ENCODE data around the gene PNKD. TPM values are rescaled to one million over a fixed set of nuclear protein-coding genes. Genes with fewer than 3 reads are reported as not detected.
A peak's percentile ranks its signal among the peaks of the same experiment; 100 is the strongest.

Gene PNKD
- total RNA-seq, 2 experiments from 2014 or later, result 66.3 to 74.5 TPM

GRCh38 chr2:218325566-218326160 is 55.3 kb downstream of the PNKD start:
- Histone ChIP-seq H4K20me1 (ENCODE audit: insufficient read depth, low read length) (no peaks in the 10 kb centered on the region), H3K4me3 (ENCODE audit: low read depth, low read length, poor library complexity, severe bottlenecking) (peak overlapping the region; percentile 43), H3K27ac (ENCODE audit: low read depth, low read length, poor library complexity, severe bottlenecking) (peak overlapping the region; percentile 62), H2AFZ (ENCODE audit: low read length) (peak overlapping the region; percentile 7; the same call in 1 of the 2 replicates), H3K79me2 (ENCODE audit: insufficient read depth, low read depth, low read length) (peaks cover 24% of the 10 kb centered on the region; the same call in 1 of the 2 replicates), H3K4me1 (ENCODE audit: insufficient read depth, low read length, poor library complexity, severe bottlenecking) (peaks cover 90% of the 10 kb centered on the region), H3K9me3 (ENCODE audit: low read length) (no peaks in the 10 kb centered on the region), H3K36me3 (ENCODE audit: insufficient read depth, low read length) (no peaks in the 10 kb centered on the region), H3K9me2 (ENCODE audit: insufficient read depth, low read length) (no peaks in the 10 kb centered on the region), H3K4me2 (ENCODE audit: low read length) (peak overlapping the region; percentile 67)
- DNase-seq (ENCODE audit: low spot score), result no peak
- no peak for TF ChIP-seq EZH2phosphoT487 (IDR thresholded peaks at IDR 0.05; ENCODE audit: borderline replicate concordance, low read depth, low read length)
- no peak for TF ChIP-seq CTCF (conservative IDR thresholded peaks at IDR 0.05; ENCODE audit: low read length)
- intact Hi-C loops (cut with micrococcal nuclease; ENCODE audit: unreplicated experiment), result no loop called here
- ChIA-PET CTCF (ENCODE audit: unreplicated experiment) (interaction anchor here (0.6 kb wide), 1 partner anchor 24 kb away, joined by 3 read pairs; no protein-coding TSS in a partner anchor), POLR2A (interaction anchor here (0.8 to 2.2 kb wide), 2 partner anchors 8 to 10 kb away, joined by 4 to 10 read pairs; no protein-coding TSS in a partner anchor)
- BruUV-seq (replicated peaks), result no TSS peak

- H3K27ac ChIP-seq (ENCODE audit: low read depth, low read length, poor library complexity, severe bottlenecking), result peak overlapping the region; percentile 62
- ChIA-PET POLR2A (interaction anchor here (1.5 to 2.2 kb wide), 2 partner anchors 9 to 28 kb away, joined by 3 to 10 read pairs; no protein-coding TSS in a partner anchor), CTCF (ENCODE audit: unreplicated experiment) (interaction anchor here (0.6 kb wide), 1 partner anchor 25 kb away, joined by 3 read pairs; no protein-coding TSS in a partner anchor)
- H3K4me2 ChIP-seq (ENCODE audit: low read length), result peak overlapping the region; percentile 67
- BruUV-seq (replicated peaks), result no TSS peak
- H3K9me2 ChIP-seq (ENCODE audit: insufficient read depth, low read length), result no peaks in the 10 kb centered on the region
- H3K79me2 ChIP-seq (ENCODE audit: insufficient read depth, low read depth, low read length), result peaks cover 24% of the 10 kb centered on the region; the same call in 1 of the 2 replicates
- no peaks in the 10 kb centered on the region for H3K9me3 ChIP-seq (ENCODE audit: low read length)
- TF ChIP-seq CTCF (conservative IDR thresholded peaks at IDR 0.05; ENCODE audit: low read length) (no peak), EZH2phosphoT487 (IDR thresholded peaks at IDR 0.05; ENCODE audit: borderline replicate concordance, low read depth, low read length) (no peak)
- no peaks in the 10 kb centered on the region for H3K36me3 ChIP-seq (ENCODE audit: insufficient read depth, low read length)
- no peak for DNase-seq (ENCODE audit: low spot score)
- intact Hi-C loops (cut with micrococcal nuclease; ENCODE audit: unreplicated experiment), result no loop called here
- H3K4me3 ChIP-seq (ENCODE audit: low read depth, low read length, poor library complexity, severe bottlenecking), result peak overlapping the region; percentile 43
- peak overlapping the region; percentile 7; the same call in 1 of the 2 replicates for H2AFZ ChIP-seq (ENCODE audit: low read length)
- peaks cover 90% of the 10 kb centered on the region for H3K4me1 ChIP-seq (ENCODE audit: insufficient read depth, low read length, poor library complexity, severe bottlenecking)
- H4K20me1 ChIP-seq (ENCODE audit: insufficient read depth, low read length), result no peaks in the 10 kb centered on the region
Measured at GRCh38 chr2:218326315-218326714, 56.0 kb downstream of the PNKD start.
